ENCODE measurements around the gene POU3F3.
A peak's percentile ranks its signal among the peaks of the same experiment; 100 is the strongest.

Gene POU3F3

DNA sequence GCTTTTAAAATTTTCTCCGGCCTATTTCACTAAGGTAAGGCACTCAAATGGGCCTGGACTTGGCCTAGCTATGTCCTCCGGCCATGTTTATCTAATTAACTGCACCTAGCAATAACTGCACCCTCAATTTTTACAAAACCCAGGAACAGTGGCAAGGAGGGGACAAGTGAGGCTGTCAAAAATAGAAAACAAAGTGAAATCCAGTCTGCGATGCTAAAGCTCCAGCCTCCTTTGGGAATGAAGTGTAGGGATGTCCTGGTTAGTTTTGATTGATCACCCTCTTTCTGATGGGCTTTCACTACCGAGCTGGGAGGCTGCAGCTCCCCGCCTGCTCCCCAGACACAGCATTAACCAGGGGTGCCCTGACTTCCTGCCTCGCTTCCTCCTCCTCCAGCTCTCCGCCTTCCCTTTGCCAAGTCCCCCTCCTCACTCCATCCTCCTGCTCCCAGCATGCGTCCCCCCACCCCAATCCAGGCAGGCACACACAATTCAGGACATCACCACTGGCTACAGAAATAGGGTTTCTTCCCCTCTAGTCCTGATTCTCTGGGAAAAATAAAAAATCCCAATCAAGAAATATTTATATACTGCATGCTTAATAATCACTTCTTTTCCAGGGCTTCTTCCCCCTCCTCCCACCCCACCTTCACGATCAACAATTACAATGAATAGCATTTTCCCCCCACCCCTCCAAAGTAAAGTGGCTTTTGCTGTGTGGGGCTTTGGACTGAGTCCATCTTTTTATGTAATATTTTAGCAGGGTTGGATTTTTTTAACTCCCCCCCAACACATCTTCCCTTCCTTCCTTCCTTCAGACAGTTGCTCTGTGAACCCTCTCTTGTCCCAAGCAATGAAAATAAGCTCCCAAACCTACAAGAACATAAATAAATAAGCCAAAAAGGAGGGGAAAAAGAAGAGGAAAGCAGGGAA lies 3.3 kb upstream of the POU3F3 start:
- no peaks in the 10 kb centered on the region for H3K4me1 ChIP-seq (ENCODE audit: insufficient read depth, poor library complexity, severe bottlenecking)
- DNase-seq (ENCODE audit: low spot score) (no peak), ATAC-seq (ENCODE audit: low read depth) (no peak)
- TF ChIP-seq, protein P1, sequence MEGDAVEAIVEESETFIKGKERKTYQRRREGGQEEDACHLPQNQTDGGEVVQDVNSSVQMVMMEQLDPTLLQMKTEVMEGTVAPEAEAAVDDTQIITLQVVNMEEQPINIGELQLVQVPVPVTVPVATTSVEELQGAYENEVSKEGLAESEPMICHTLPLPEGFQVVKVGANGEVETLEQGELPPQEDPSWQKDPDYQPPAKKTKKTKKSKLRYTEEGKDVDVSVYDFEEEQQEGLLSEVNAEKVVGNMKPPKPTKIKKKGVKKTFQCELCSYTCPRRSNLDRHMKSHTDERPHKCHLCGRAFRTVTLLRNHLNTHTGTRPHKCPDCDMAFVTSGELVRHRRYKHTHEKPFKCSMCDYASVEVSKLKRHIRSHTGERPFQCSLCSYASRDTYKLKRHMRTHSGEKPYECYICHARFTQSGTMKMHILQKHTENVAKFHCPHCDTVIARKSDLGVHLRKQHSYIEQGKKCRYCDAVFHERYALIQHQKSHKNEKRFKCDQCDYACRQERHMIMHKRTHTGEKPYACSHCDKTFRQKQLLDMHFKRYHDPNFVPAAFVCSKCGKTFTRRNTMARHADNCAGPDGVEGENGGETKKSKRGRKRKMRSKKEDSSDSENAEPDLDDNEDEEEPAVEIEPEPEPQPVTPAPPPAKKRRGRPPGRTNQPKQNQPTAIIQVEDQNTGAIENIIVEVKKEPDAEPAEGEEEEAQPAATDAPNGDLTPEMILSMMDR (IDR thresholded peaks at IDR 0.05; ENCODE audit: poor library complexity, severe bottlenecking), result no peak
- no peak overlapping the region for H3K27ac ChIP-seq (ENCODE audit: poor library complexity, severe bottlenecking)
- H3K4me3 ChIP-seq (ENCODE audit: severe bottlenecking), result no peak overlapping the region
- peaks cover 91% of the 10 kb centered on the region for H3K27me3 ChIP-seq (ENCODE audit: insufficient read depth, poor library complexity, severe bottlenecking)
- H3K36me3 ChIP-seq (ENCODE audit: low read depth), result no peaks in the 10 kb centered on the region
- no peaks in the 10 kb centered on the region for H3K9me3 ChIP-seq (ENCODE audit: severe bottlenecking)

DNA sequence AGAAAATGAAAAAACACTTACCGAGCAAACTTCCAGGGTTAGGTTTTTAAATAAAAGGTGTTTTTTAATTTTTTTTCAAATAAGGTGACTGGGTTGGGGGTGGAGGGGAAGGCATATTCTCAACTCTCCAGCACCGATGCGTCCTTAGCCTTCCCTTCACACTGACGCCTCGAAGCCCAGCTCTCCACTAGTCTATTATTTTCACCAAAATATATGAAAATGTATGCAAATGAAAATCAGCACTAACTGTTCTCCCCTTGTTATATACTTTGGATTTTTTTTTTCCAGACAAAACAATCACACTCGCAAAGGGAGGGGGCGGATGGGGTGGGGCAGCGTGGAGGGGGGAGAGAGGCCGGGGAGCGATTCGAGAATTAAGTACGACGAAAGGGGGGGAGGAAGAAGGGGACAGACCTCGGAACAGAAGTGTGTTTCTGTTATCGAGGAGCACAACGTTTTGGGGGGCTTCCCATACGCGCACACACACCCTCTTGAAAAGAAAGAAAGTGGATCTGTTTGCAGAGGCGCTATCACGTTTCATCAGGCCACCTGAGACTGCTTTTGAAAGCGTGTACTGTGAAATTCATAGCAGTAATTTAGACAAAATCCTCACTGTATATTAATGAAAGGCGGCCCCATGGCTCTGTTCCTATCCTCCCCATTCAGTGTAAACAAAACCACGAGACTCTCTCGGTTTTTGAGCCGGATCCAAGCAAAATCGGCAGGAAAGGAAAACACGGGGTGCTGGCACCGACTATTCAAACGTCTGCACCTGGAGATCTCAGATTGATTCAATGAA lies 2.4 kb upstream of the POU3F3 start:
- DNase-seq (ENCODE audit: low spot score) (no peak), ATAC-seq (ENCODE audit: low read depth) (no peak)
- no peak overlapping the region for H3K4me3 ChIP-seq (ENCODE audit: severe bottlenecking)
- no peaks in the 10 kb centered on the region for H3K9me3 ChIP-seq (ENCODE audit: severe bottlenecking)
- TF ChIP-seq, protein P1 (IDR thresholded peaks at IDR 0.05; ENCODE audit: poor library complexity, severe bottlenecking), result no peak
- no peak overlapping the region for H3K27ac ChIP-seq (ENCODE audit: poor library complexity, severe bottlenecking)
- H3K36me3 ChIP-seq (ENCODE audit: low read depth), result no peaks in the 10 kb centered on the region
- no peaks in the 10 kb centered on the region for H3K4me1 ChIP-seq (ENCODE audit: insufficient read depth, poor library complexity, severe bottlenecking)
- peaks cover 86% of the 10 kb centered on the region for H3K27me3 ChIP-seq (ENCODE audit: insufficient read depth, poor library complexity, severe bottlenecking)

DNA sequence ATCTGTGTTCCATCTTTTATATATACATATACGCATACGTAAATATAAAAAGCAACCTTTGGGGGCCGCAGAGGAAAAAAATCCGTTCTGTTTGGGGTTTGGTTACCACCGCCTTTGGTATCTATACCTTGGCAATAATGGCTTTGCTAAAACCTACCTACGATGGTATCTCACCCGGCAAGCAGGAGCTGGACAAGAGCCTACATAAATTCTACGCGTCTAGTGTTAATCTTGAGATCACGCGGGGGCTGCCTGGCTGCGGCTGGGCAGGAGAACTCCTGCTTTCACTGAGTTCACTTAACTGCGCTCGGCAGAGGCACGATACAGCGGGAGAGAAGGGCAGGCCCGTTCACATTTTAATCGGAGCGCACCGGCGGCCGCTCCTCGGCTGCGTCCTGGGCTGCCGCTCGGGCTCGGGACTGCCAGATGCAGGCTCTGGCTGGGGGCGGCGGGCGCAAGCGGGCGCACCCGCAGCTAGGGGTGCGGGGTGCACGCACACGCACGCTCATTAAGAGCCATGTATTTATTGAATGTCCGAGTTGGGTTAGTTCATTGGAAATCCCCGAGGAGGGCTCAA lies 1.7 kb upstream of the POU3F3 start:
- Histone ChIP-seq H3K4me1 (ENCODE audit: insufficient read depth, poor library complexity, severe bottlenecking) (no peaks in the 10 kb centered on the region), H3K4me3 (ENCODE audit: severe bottlenecking) (no peak overlapping the region), H3K27ac (ENCODE audit: poor library complexity, severe bottlenecking) (no peak overlapping the region), H3K27me3 (ENCODE audit: insufficient read depth, poor library complexity, severe bottlenecking) (peaks cover 85% of the 10 kb centered on the region), H3K9me3 (ENCODE audit: severe bottlenecking) (no peaks in the 10 kb centered on the region), H3K36me3 (ENCODE audit: low read depth) (no peaks in the 10 kb centered on the region)
- ATAC-seq (ENCODE audit: low read depth) (peak; percentile 40; the same call in 1 of the 3 replicates), DNase-seq (ENCODE audit: low spot score) (no peak)
- TF ChIP-seq, protein P1 (IDR thresholded peaks at IDR 0.05; ENCODE audit: poor library complexity, severe bottlenecking), result no peak

DNA sequence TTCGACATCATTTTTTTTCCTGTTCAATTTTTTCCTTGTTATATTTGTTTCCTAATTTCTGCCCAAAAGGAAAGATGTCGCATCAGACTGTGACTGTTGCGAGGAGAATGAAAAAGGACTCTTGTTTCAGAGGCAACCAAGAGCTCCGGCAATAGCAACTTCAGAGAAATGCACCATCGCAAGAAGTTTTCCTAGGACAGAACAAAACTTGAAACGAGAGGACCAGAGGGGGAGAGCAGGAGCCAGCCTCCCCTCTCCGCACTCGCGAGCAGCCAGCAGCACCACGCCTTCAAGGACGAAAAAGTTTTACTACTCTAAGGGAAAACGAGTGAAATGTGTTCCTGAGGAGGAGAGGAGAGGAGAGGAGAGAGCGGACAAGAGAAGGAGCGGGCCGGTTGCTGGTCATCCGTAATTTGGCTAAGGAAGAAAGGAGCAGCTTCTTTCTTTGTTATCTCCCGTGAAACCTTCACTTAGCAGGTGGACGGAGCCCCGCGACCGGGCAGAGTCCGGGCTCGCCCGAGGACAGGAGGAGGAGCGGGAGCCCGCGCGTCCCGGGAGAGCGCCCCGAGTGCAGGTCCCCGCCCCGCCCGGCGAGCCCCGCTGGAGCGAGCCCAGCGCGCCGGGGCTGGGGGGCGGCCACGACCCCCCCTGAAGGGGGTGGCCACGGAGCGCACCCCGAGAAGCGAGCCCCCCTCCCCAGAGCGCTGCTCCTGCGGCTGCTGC lies 744 bp downstream of the POU3F3 start:
- TF ChIP-seq, protein P1 (IDR thresholded peaks at IDR 0.05; ENCODE audit: poor library complexity, severe bottlenecking), result no peak
- H3K4me3 ChIP-seq (ENCODE audit: severe bottlenecking), result no peak overlapping the region
- no peak overlapping the region for H3K27ac ChIP-seq (ENCODE audit: poor library complexity, severe bottlenecking)
- H3K4me1 ChIP-seq (ENCODE audit: insufficient read depth, poor library complexity, severe bottlenecking), result no peaks in the 10 kb centered on the region
- ATAC-seq (ENCODE audit: low read depth) (no peak), DNase-seq (ENCODE audit: low spot score) (no peak)
- H3K36me3 ChIP-seq (ENCODE audit: low read depth), result no peaks in the 10 kb centered on the region
- peaks cover 85% of the 10 kb centered on the region for H3K27me3 ChIP-seq (ENCODE audit: insufficient read depth, poor library complexity, severe bottlenecking)
- H3K9me3 ChIP-seq (ENCODE audit: severe bottlenecking), result no peaks in the 10 kb centered on the region
